Esophagus muscularis mucosa (tissue), 4 donors: Measurements from ENCODE around the gene BSND.
"Not testable (repeated sequence)": the region's sequence is repeated elsewhere in the genome, so short reads cannot be mapped to it uniquely, and the experiment has no call there.

Experiments
- CTCF ChIP-seq, 3 experiments: fragments of 200-600 bp in 2 of 3; fragments of 450-650 bp in 1 of 3; sonication (generic) in 2 of 3; IDR thresholded peaks; one replicate each; pipeline ENCODE4 v1.5.1; 2017 to 2019; ENCODE audit warnings: antibody characterized with exemption in 3 of 3, mild to moderate bottlenecking in 2 of 3, moderate library complexity in 1 of 3
- EP300 ChIP-seq: sonication (generic); formaldehyde crosslinking; IDR thresholded peaks from one replicate; pipeline ENCODE4 v1.6.1; 2017; ENCODE audit warnings: antibody characterized with exemption
- POLR2A ChIP-seq: fragments of 450-650 bp; IDR thresholded peaks from one replicate; pipeline ENCODE4 v1.6.1; 2017; ENCODE audit warnings: antibody characterized with exemption, moderate library complexity, mild to moderate bottlenecking, low read depth
- POLR2AphosphoS5 ChIP-seq, 2 donors: sonication (generic); formaldehyde crosslinking; IDR thresholded peaks; one replicate each; pipeline ENCODE4 v1.6.1; 2017; ENCODE audit warnings: antibody characterized with exemption in 2 of 2

GRCh38 chr1:55026682-55027081 is 27.9 kb downstream of the BSND start:
- not testable (repeated sequence) for TF ChIP-seq CTCF (IDR thresholded peaks at IDR 0.05); EP300; POLR2A; POLR2AphosphoS5 (IDR thresholded peaks at IDR 0.05)
